NCI-H2196 (cell line): ENCODE data around the gene PFN2.
"Not testable (repeated sequence)": the region's sequence is repeated elsewhere in the genome, so short reads cannot be mapped to it uniquely, and the experiment has no call there.

ENCODE experiments used
- DNase-seq: peaks from one replicate; lab custom pipeline; 2025; ENCODE audit not compliant: unreplicated experiment; lab: John Stamatoyannopoulos, UW

PFN2 gene

GRCh38 chr3:149970716-149971402, at the start of gene PFN2:
Gene PFN2, minus strand, starts transcription at chr3:149970895. Its CDS starts 39 bp downstream, at chr3:149970856.
- peak; percentile 94 for DNase-seq

GRCh38 chr3:150015901-150016300, 45.2 kb upstream of the PFN2 start:
- DNase-seq, result no peak

- no peak for DNase-seq
These were observed 44.1 kb upstream of the PFN2 start for GRCh38 chr3:150014782-150015181.

- no peak for DNase-seq
These were observed 43.1 kb upstream of the PFN2 start for GRCh38 chr3:150013801-150014200.

GRCh38 chr3:150006794-150007193, 36.1 kb upstream of the PFN2 start:
- DNase-seq, result no peak

- DNase-seq, result no peak
These were observed 34.8 kb upstream of the PFN2 start for GRCh38 chr3:150005243-150006112.

- no peak for DNase-seq
These were observed 29.9 kb upstream of the PFN2 start for GRCh38 chr3:150000641-150001040.

GRCh38 chr3:149999421-149999820, 28.7 kb upstream of the PFN2 start:
- no peak for DNase-seq

GRCh38 chr3:149998946-149999345, 28.3 kb upstream of the PFN2 start:
- DNase-seq, result no peak

- no peak for DNase-seq
These were observed 21.8 kb upstream of the PFN2 start for GRCh38 chr3:149992416-149993058.

- no peak for DNase-seq
These were observed 19.8 kb upstream of the PFN2 start for GRCh38 chr3:149990423-149990948.

- no peak for DNase-seq
These were observed 18.6 kb upstream of the PFN2 start for GRCh38 chr3:149989307-149989706.

GRCh38 chr3:149983628-149984027, 12.9 kb upstream of the PFN2 start:
- no peak for DNase-seq

GRCh38 chr3:149983053-149983452, 12.4 kb upstream of the PFN2 start:
- DNase-seq, result not testable (repeated sequence)

GRCh38 chr3:149981979-149982378, 11.3 kb upstream of the PFN2 start:
- not testable (repeated sequence) for DNase-seq

GRCh38 chr3:149977386-149977785, 6.7 kb upstream of the PFN2 start:
- DNase-seq, result no peak

GRCh38 chr3:149975919-149976318, 5.2 kb upstream of the PFN2 start:
- DNase-seq, result no peak

GRCh38 chr3:149971403-149972075, 844 bp upstream of the PFN2 start:
- peak; percentile 87 for DNase-seq

GRCh38 chr3:149969940-149970715, 567 bp downstream of the PFN2 start:
- peak; percentile 94 for DNase-seq
